HG02610 (cell line): Measurements from ENCODE around the gene RABEPK.
"Not testable (repeated sequence)": the region's sequence is repeated elsewhere in the genome, so short reads cannot be mapped to it uniquely, and the experiment has no call there.

Experiments used
- ATAC-seq: cut with Tn5 transposase; IDR thresholded peaks from one replicate; pipeline ENCODE4 v1.9.1; 2021; ENCODE audit warnings: mild to moderate bottlenecking, moderate library complexity; ENCODE audit not compliant: unreplicated experiment

RABEPK gene

DNA sequence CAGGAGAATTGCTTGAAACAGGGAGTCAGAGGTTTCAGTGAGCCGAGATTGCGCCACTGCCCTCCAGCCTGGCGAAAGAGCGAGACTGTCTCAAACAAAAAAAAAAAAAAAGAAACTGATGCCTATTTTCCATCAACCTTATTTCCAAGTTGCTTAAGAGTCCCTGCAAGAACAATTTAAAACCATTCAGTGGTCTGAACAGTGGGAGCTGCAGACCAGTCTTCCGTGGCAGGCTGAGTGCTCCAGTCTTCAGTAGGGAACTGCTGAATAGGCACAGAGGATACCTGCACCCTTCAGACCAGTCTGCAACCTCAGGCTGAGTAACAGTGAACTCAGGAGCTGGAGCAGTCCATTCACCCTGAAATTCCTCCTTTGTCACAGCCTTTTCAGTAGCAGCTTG lies 5.9 kb upstream of the RABEPK start:
- ATAC-seq = not testable (repeated sequence)

GRCh38 chr9:125195591-125195990 lies 4.8 kb upstream of the RABEPK start:
- not testable (repeated sequence) for ATAC-seq

DNA sequence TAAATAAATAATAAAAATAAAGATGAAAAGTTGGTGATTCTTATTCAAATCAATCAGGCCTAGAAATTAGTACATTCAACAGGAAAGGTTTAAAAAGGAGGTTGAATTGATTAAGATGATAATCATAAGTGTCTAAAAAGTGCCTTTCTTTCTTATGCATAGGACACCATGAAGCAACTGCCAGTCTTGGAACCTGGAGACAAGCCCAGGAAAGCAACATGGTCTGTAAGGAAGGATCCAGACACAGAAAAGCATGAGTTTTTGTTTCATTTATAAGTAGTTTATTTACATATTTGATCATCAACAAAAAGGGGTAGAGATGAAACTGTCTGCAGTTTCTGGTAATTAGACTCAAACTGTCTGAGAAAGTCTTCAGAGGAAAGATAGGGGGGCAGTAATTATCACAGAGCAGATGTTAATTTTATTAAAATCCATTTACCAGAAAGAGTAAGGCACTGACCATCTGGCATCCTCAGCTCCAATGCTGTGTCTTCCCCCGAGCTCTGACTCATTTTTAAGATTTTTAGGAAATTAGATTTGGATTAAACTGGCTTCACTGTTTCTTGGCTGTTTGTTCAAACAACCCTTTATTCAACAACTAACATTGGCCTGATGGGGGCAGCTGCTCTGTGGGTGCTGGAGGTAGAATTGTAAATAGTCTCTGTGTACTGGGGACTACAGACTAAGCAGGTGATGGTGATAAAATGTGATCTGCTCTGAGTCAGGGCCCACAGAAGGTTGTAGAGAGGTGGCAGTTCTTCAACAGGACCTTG lies 2.7 kb downstream of the RABEPK start:
- ATAC-seq = no peak

- no peak for ATAC-seq
Observed at GRCh38 chr9:125204477-125204876, 4.1 kb downstream of the RABEPK start.

- ATAC-seq = no peak
Observed at GRCh38 chr9:125214186-125214585, 13.8 kb downstream of the RABEPK start.

DNA sequence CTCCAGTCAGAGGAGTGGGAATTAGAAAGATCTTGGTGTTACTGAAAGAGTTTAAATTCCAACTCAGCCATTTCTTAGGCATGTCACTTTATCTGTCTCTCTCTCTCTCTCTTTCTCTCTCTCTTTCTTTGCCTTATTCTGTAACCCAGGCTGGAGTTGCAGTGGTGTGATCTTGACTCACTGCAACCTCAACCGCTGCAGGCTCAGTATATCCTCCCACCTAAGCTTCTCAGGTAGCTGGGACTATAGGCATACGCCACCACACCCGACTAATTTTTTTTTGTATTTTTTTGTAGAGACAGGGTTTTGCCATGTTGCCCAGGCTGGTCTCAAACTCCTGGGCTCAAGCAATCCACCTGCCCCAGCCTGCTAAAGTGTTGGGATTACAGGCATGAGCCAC lies 18.3 kb downstream of the RABEPK start:
- ATAC-seq = no peak

- ATAC-seq = not testable (repeated sequence)
Observed at GRCh38 chr9:125224858-125225257, 24.5 kb downstream of the RABEPK start.

DNA sequence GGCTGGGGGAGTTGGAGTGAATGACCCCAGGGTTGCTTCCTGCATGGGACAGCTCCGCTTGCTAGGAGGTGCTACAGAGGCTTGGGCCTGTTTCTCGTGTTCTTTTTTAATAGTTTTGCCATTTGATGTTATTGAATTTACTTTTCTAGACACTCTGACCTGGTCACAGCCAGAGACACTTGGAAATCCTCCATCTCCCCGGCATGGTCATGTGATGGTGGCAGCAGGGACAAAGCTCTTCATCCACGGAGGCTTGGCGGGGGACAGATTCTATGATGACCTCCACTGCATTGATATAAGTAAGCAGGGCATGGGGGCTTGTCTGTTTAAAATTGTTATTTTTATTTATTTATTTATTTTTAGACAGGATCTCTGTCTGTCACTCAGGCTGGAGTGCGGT lies 27.4 kb downstream of the RABEPK start:
- ATAC-seq = no peak

DNA sequence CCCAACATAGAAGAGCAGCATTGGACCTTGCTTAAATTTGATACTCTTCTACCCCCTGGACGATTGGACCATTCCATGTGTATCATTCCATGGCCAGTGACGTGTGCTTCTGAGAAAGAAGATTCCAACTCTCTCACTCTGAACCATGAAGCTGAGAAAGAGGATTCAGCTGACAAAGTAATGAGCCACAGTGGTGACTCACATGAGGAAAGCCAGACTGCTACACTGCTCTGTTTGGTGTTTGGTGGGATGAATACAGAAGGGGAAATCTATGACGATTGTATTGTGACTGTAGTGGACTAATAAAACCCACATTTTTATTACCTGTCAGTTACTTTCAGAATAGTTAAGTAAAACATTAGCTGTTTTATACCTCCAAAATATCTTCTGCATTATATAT lies 33.3 kb downstream of the RABEPK start:
- ATAC-seq = no peak

DNA sequence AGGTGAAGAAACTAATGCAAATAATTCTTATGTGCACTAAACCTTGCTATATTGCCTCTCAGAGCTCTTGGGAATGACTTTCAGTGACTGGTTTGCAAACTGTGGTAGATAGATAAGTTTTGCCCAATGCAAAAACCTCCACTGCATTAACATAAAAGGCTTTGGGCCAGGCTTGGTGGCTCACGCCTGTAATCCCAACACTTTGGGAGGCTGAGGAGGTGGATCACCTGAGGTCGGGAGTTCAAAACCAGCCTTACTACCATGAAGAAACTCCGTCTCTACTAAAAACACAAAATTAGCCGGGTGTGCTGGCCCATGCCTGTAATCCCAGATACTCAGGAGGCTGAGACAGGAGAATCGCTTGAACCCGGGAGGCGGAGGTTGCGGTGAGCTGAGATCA lies 33.8 kb downstream of the RABEPK start:
- not testable (repeated sequence) for ATAC-seq

- no peak for ATAC-seq
Observed at GRCh38 chr9:125235804-125236519, 35.6 kb downstream of the RABEPK start.

DNA sequence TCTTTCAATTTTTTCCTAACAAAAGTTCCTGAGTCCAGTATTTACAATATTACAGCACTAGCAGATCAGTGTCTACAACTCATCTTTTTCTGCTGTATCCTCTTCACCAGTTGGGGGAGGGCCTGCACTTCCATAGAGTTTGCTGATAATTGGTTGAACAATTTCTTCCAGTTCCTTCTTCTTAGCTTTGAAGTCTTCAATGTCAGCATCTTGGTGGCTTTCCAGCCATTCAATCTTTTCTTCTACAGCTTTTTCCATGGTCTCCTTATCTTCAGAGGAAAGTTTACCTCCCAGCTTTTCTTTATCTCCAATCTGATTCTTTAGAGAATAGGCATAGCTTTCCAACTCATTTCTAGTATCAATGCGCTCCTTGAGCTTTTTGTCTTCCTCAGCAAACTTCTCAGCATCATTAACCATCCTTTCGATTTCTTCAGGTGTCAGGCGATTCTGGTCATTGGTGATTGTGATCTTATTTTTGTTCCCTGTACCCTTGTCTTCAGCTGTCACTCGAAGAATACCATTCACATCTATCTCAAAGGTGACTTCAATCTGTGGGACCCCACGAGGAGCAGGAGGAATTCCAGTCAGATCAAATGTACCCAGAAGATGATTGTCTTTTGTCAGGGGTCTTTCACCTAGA lies 36.3 kb downstream of the RABEPK start:
- ATAC-seq = not testable (repeated sequence)

- ATAC-seq = no peak
Observed at GRCh38 chr9:125238127-125238914, 38.0 kb downstream of the RABEPK start.

GRCh38 chr9:125238915-125239446 lies 38.6 kb downstream of the RABEPK start:
- ATAC-seq = no peak

DNA sequence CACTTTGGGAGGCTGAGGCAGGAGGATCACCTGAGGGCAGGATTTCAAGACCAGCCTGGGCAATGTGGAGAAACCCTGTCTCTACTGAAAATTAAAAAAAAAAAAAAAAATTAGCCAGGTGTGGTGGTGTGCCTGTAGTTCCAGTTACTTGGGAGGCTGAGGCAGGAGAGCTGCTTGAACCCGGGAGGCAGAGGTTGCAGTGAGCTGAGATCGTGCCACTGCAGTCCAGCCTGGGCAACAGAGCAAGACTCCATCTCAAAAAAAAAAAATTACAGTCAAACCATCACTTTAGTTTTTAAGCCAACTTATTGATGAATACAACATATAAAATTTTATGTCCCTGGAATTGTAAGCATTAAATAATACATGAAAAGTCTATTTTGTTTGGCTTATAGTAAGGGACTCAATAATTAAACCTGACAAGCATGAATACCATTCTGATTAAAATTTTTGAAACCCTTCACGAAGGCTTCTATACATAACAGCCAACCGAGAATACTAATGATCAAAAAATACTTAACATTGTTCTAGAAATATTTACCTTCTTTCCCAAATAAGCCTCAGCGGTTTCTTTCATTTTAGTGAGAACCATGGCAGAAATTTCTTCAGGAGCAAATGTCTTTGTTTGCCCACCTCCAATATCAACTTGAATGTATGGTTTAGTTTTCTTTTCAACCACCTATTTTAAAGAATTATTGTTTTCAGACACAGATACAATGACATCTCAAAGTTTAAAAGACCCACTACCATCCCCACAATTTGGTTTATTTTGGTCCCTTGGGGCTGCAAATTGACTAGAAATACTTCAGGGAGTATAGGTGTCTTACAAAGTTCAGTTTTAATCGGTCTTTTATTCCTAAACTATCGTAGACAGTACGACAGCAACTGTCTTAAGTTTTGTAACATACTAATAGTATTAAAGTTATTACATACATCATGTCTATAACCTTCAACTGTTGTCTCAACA lies 39.6 kb downstream of the RABEPK start:
- ATAC-seq = no peak

DNA sequence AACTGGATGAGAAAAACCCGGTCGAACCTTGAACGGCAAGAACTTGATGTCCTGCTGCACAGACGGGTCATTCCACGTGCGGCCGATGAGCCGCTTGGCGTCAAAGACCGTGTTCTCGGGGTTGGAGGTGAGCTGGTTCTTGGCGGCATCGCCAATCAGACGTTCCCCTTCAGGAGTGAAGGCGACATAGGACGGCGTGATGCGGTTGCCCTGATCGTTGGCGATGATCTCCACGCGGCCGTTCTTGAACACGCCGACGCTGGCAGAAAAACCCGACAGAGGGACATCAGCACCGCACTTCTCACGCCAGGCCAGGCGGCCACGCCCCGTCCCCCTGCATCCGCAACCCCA lies 40.3 kb downstream of the RABEPK start:
- peak; percentile 2 for ATAC-seq

GRCh38 chr9:125241000-125241862 lies 40.9 kb downstream of the RABEPK start, which contains the start of gene HSPA5:
HSPA5 (minus strand) TSS chr9:125241343; CDS start chr9:125241126, 217 bp downstream.
- peak; percentile 95 for ATAC-seq

- ATAC-seq = no peak
Observed at GRCh38 chr9:125241863-125242739, 41.8 kb downstream of the RABEPK start.
